ENCODE data around the gene CCDC93. TPM values are rescaled to one million over a fixed set of nuclear protein-coding genes. Genes with fewer than 3 reads are reported as not detected.

CCDC93 gene
- total RNA-seq, 1 donor from 2014 or later, result 63.4 TPM

GRCh38 chr2:117902933-117903332 is 110.9 kb downstream of the CCDC93 start:
- TF ChIP-seq CTCF (IDR thresholded peaks at IDR 0.05; ENCODE audit: unreplicated experiment), result no peak
- H3K27ac Mint-ChIP-seq, result no peak overlapping the region
- H3K4me1 Mint-ChIP-seq (ENCODE audit: low read depth), result no peaks in the 10 kb centered on the region
- no peak for DNase-seq (ENCODE audit: low spot score, unreplicated experiment)
- no peak overlapping the region for H3K4me3 Mint-ChIP-seq (ENCODE audit: low read depth)
- no peaks in the 10 kb centered on the region for H3K27me3 Mint-ChIP-seq
- H3K9me3 Mint-ChIP-seq (ENCODE audit: low read depth), result peaks cover 3% of the 10 kb centered on the region
- H3K36me3 Mint-ChIP-seq (ENCODE audit: insufficient read depth), result no peaks in the 10 kb centered on the region

GRCh38 chr2:117888897-117889296 is 125.0 kb downstream of the CCDC93 start:
- Mint-ChIP-seq H3K36me3 (ENCODE audit: insufficient read depth) (no peaks in the 10 kb centered on the region), H3K4me3 (ENCODE audit: low read depth) (no peak overlapping the region), H3K27me3 (peaks cover 16% of the 10 kb centered on the region), H3K9me3 (ENCODE audit: low read depth) (peaks cover 12% of the 10 kb centered on the region), H3K27ac (no peak overlapping the region), H3K4me1 (ENCODE audit: low read depth) (no peaks in the 10 kb centered on the region)
- DNase-seq (ENCODE audit: low spot score, unreplicated experiment), result no peak
- no peak for TF ChIP-seq CTCF (IDR thresholded peaks at IDR 0.05; ENCODE audit: unreplicated experiment)

GRCh38 chr2:117885308-117885707 is 128.6 kb downstream of the CCDC93 start:
- no peaks in the 10 kb centered on the region for H3K9me3 Mint-ChIP-seq (ENCODE audit: low read depth)
- no peaks in the 10 kb centered on the region for H3K4me1 Mint-ChIP-seq (ENCODE audit: low read depth)
- no peaks in the 10 kb centered on the region for H3K36me3 Mint-ChIP-seq (ENCODE audit: insufficient read depth)

GRCh38 chr2:117879003-117879402 is 134.9 kb downstream of the CCDC93 start:
- Mint-ChIP-seq H3K9me3 (ENCODE audit: low read depth) (no peaks in the 10 kb centered on the region), H3K4me3 (ENCODE audit: low read depth) (no peak overlapping the region), H3K36me3 (ENCODE audit: insufficient read depth) (no peaks in the 10 kb centered on the region), H3K4me1 (ENCODE audit: low read depth) (no peaks in the 10 kb centered on the region), H3K27ac (no peak overlapping the region), H3K27me3 (peaks cover 2% of the 10 kb centered on the region)
- no peak for TF ChIP-seq CTCF (IDR thresholded peaks at IDR 0.05; ENCODE audit: unreplicated experiment)
- DNase-seq (ENCODE audit: low spot score, unreplicated experiment), result no peak

More at GRCh38 chr2:117885308-117885707, 128.6 kb downstream of the CCDC93 start:
- no peak for DNase-seq (ENCODE audit: low spot score, unreplicated experiment)
- Mint-ChIP-seq H3K27me3 (peaks cover 9% of the 10 kb centered on the region), H3K4me3 (ENCODE audit: low read depth) (no peak overlapping the region), H3K27ac (no peak overlapping the region)
- no peak for TF ChIP-seq CTCF (IDR thresholded peaks at IDR 0.05; ENCODE audit: unreplicated experiment)

GRCh38 chr2:117875786-117876185 is 138.1 kb downstream of the CCDC93 start:
- H3K27me3 Mint-ChIP-seq, result peaks cover 2% of the 10 kb centered on the region
- H3K27ac Mint-ChIP-seq, result no peak overlapping the region
- H3K4me1 Mint-ChIP-seq (ENCODE audit: low read depth), result no peaks in the 10 kb centered on the region
- no peak overlapping the region for H3K4me3 Mint-ChIP-seq (ENCODE audit: low read depth)
- TF ChIP-seq CTCF (IDR thresholded peaks at IDR 0.05; ENCODE audit: unreplicated experiment), result no peak
- no peaks in the 10 kb centered on the region for H3K36me3 Mint-ChIP-seq (ENCODE audit: insufficient read depth)
- H3K9me3 Mint-ChIP-seq (ENCODE audit: low read depth), result no peaks in the 10 kb centered on the region
- no peak for DNase-seq (ENCODE audit: low spot score, unreplicated experiment)

Other genes with a start within 250 kb of the CCDC93 start
- 65.5 and 70.1 TPM in 2 replicates for gene DDX18, start 199.4 kb downstream of the CCDC93 start, total RNA-seq
- gene INSIG2, start 74.4 kb upstream of the CCDC93 start, total RNA-seq, result 34.3 and 35.3 TPM in 2 replicates

All from progenitor cell of endocrine pancreas (in vitro differentiated cells).